HG03342 (cell line): ENCODE data around the gene TMEM192.
"Not testable (repeated sequence)": the region's sequence is repeated elsewhere in the genome, so short reads cannot be mapped to it uniquely, and the experiment has no call there.

Experiments
- ATAC-seq: cut with Tn5 transposase; IDR thresholded peaks from one replicate; pipeline ENCODE4 v1.9.1; 2021; ENCODE audit warnings: mild to moderate bottlenecking, moderate library complexity; ENCODE audit not compliant: unreplicated experiment

Gene TMEM192

GRCh38 chr4:165094873-165095272 lies 17.8 kb downstream of the TMEM192 start:
- ATAC-seq, result no peak

GRCh38 chr4:165092187-165092586 lies 20.5 kb downstream of the TMEM192 start:
- not testable (repeated sequence) for ATAC-seq

GRCh38 chr4:165088366-165088765 lies 24.3 kb downstream of the TMEM192 start:
- ATAC-seq, result no peak

GRCh38 chr4:165085946-165086345 lies 26.7 kb downstream of the TMEM192 start:
- ATAC-seq, result no peak

- ATAC-seq, result not testable (repeated sequence)
These were observed 27.9 kb downstream of the TMEM192 start for GRCh38 chr4:165084787-165085186.

GRCh38 chr4:165079476-165079875 lies 33.2 kb downstream of the TMEM192 start:
- ATAC-seq, result no peak

- no peak for ATAC-seq
These were observed 35.6 kb downstream of the TMEM192 start for GRCh38 chr4:165077034-165077578.

GRCh38 chr4:165073346-165073745 lies 39.3 kb downstream of the TMEM192 start:
- not testable (repeated sequence) for ATAC-seq

GRCh38 chr4:165070560-165070959 lies 42.1 kb downstream of the TMEM192 start:
- no peak for ATAC-seq

GRCh38 chr4:165060938-165061337 lies 51.7 kb downstream of the TMEM192 start:
- ATAC-seq, result no peak

GRCh38 chr4:165059386-165059785 lies 53.3 kb downstream of the TMEM192 start:
- ATAC-seq, result no peak

GRCh38 chr4:165058666-165059065 lies 54.0 kb downstream of the TMEM192 start:
- ATAC-seq, result no peak

- ATAC-seq, result no peak
These were observed 57.1 kb downstream of the TMEM192 start for GRCh38 chr4:165055601-165056000.

- no peak for ATAC-seq
These were observed 59.0 kb downstream of the TMEM192 start, which contains the start of gene TRIM75 for GRCh38 chr4:165053645-165054044. Gene TRIM75 (plus strand): TSS chr4:165053866. CDS start chr4:165059148, 5,282 bp downstream.

- no peak for ATAC-seq
These were observed 60.0 kb downstream of the TMEM192 start for GRCh38 chr4:165052627-165053026.

- no peak for ATAC-seq
These were observed 64.5 kb downstream of the TMEM192 start for GRCh38 chr4:165048170-165048569.

- no peak for ATAC-seq
These were observed 81.0 kb downstream of the TMEM192 start, which contains the start of gene TRIM60 for GRCh38 chr4:165031436-165032211. Gene TRIM60 (plus strand): TSS chr4:165031999. CDS start chr4:165040073, 8,074 bp downstream.

- ATAC-seq, result no peak
These were observed 84.8 kb downstream of the TMEM192 start for GRCh38 chr4:165027762-165028402.

- not testable (repeated sequence) for ATAC-seq
These were observed 86.9 kb downstream of the TMEM192 start for GRCh38 chr4:165025782-165026181.
